Measurements from ENCODE around the gene CAMSAP1. TPM values are rescaled to one million over a fixed set of nuclear protein-coding genes. Genes with fewer than 3 reads are reported as not detected.

CAMSAP1 gene
- total and polyA plus RNA-seq, 9 of the 15 experiments (the other 6 are each of a cell fraction or from before 2014, with no cell fraction given), result 1.5 to 28.8 (median 14.3) TPM

GRCh38 chr9:135770203-135770535, 137.2 kb downstream of the CAMSAP1 start:
- POLR2A ChIA-PET, result interaction anchor here (1.0 kb wide), 1 partner anchor 23 kb away, joined by 4 read pairs; no protein-coding TSS in a partner anchor
- peaks cover 6% of the 10 kb centered on the region for H3K9me1 ChIP-seq (ENCODE audit: control insufficient read depth, insufficient read depth, low read length)
- peaks cover 6% of the 10 kb centered on the region for H4K20me1 ChIP-seq (replicated peaks; ENCODE audit: control insufficient read depth, insufficient read depth, low read length)
- peaks cover 0 to 43% of the 10 kb centered on the region in 2 experiments; a peak in 2 of 5 replicates for H3K4me1 ChIP-seq (replicated peaks in 1 of 2; ENCODE audit: control insufficient read depth in 2 of 2, insufficient read depth in 2 of 2, low read length in 2 of 2)
- no peak overlapping the region for H3K4me2 ChIP-seq (ENCODE audit: insufficient read depth, low read length)
- WGBS (ENCODE audit: insufficient coverage, low coverage, missing lambda C conversion rate), result 19% methylated on average over 12 of the region's 19 CpGs
- H3K4me3 ChIP-seq, result no peak overlapping the region
- CTCF ChIA-PET (ENCODE audit: low intra/inter-chr PET ratio), result no interaction called here
- TF ChIP-seq GTF2F1 (IDR thresholded peaks at IDR 0.05; ENCODE audit: low read depth, low read length), result no peak
- no peak for TF ChIP-seq SRSF1 (IDR thresholded peaks at IDR 0.05; ENCODE audit: low read depth, low read length)
- no peak for TF ChIP-seq THRA (IDR thresholded peaks at IDR 0.05)
- no peak for TF ChIP-seq HNRNPUL1 (IDR thresholded peaks at IDR 0.05; ENCODE audit: low read length)
- TF ChIP-seq CHCHD3 (CRISPR knock-in tag; IDR thresholded peaks at IDR 0.05), result no peak
- no peak for TF ChIP-seq JUND (IDR thresholded peaks at IDR 0.05; ENCODE audit: borderline replicate concordance, low read depth, low read length)
- TF ChIP-seq JUND (tag; IDR thresholded peaks at IDR 0.05; ENCODE audit: borderline replicate concordance, low read depth, low read length), result no peak
- TF ChIP-seq MAZ (CRISPR knock-in tag; conservative IDR thresholded peaks at IDR 0.05 in 1 of 2, IDR thresholded peaks at IDR 0.05 in 1 of 2), result no peak
- TF ChIP-seq HLTF (IDR thresholded peaks at IDR 0.05), result no peak
- TF ChIP-seq ZNF449 (CRISPR knock-in tag; IDR thresholded peaks at IDR 0.05), result no peak
- no peak for TF ChIP-seq ZNF699 (CRISPR knock-in tag; IDR thresholded peaks at IDR 0.05; ENCODE audit: insufficient replicate concordance)
- no peak for TF ChIP-seq BRF2 (IDR thresholded peaks at IDR 0.05; ENCODE audit: borderline replicate concordance, insufficient read depth, insufficient read length)
- TF ChIP-seq PHF8 (IDR thresholded peaks at IDR 0.05; ENCODE audit: borderline replicate concordance, low read length), result no peak
- TF ChIP-seq ZNF146 (CRISPR knock-in tag; IDR thresholded peaks at IDR 0.05; ENCODE audit: unreplicated experiment), result no peak
- no peak for TF ChIP-seq HMG20B (CRISPR knock-in tag; IDR thresholded peaks at IDR 0.05)
- H3K79me2 ChIP-seq (ENCODE audit: control insufficient read depth, insufficient read depth, low read length), result no peaks in the 10 kb centered on the region
- no peak for DNase-seq (ENCODE audit: extremely low read depth in 1 of 4, low spot score in 3 of 4)
- H3K36me3 ChIP-seq (ENCODE audit: control insufficient read depth, insufficient read depth, low read length), result no peaks in the 10 kb centered on the region
- no peak for FAIRE-seq
- no peak overlapping the region for H3K27ac ChIP-seq (ENCODE audit: extremely low read depth, low read depth, low read length)
- H3K9ac ChIP-seq (ENCODE audit: insufficient read depth in 1 of 2, low read depth in 2 of 2, low read length in 2 of 2), result no peak overlapping the region
- intact Hi-C loops (cut with micrococcal nuclease), result no loop called here
- peaks cover 3 to 54% of the 10 kb centered on the region in 2 experiments; a peak in 3 of 5 replicates for H3K27me3 ChIP-seq (ENCODE audit: control insufficient read depth in 2 of 2, insufficient read depth in 2 of 2, low read length in 2 of 2)
- H2AFZ ChIP-seq (ENCODE audit: low read depth, low read length), result no peak overlapping the region
- H3K9me3 ChIP-seq (replicated peaks; ENCODE audit: control insufficient read depth, insufficient read depth, low read depth, low read length), result peaks cover 3% of the 10 kb centered on the region; the same call in 1 of the 2 replicates
- BruUV-seq (replicated peaks), result no TSS peak
- no peak for ATAC-seq
- in situ Hi-C loops (cut with MboI), result no loop called here
